ENCODE data around the gene WDR1. TPM values are rescaled to one million over a fixed set of nuclear protein-coding genes. Genes with fewer than 3 reads are reported as not detected.

WDR1 gene
- total and polyA plus RNA-seq, 2 donors (not counting 3 experiments of a cell fraction or from before 2014, with no cell fraction given) = 590 to 660 TPM

DNA sequence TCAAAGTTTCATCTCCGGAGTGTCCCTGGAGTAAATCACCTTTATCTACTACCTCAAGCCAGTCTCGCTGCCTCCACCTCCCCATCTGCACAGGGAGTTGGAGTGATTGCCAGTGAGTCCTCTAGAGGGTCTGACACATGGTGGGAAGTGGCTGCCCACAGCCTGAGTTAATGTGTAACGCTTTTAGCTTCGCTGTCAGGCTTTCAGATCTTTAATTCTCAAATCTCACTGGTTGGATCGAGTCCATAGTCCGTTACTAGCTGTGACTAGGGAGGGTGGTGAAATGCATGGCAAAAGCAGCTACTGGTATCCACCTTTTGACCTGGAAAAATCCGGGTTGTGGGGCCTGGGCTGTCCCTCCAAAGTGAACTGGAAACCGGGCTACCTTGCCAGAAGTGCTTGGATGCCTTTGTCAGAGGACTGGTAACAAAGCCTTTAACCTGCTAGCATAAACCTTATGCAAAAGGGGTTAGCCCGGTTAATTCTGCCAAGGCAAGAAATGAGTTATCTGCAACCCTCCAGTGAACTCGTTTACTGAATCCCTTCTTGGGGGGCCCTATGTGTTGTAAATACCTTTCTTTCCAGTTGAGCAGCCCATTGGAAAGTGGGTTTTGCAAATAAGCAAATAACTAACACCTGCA lies 5.1 kb upstream of the WDR1 start:
- CTCF ChIA-PET = no interaction called here

More for the DNA sequence above, 5.1 kb upstream of the WDR1 start:
- H3K4me1 ChIP-seq (ENCODE audit: control insufficient read depth, extremely low read depth, insufficient read depth, low read length) = peaks cover 32% of the 10 kb centered on the region
- no peaks in the 10 kb centered on the region for H3K36me3 ChIP-seq (ENCODE audit: control insufficient read depth in 2 of 2, extremely low read depth in 1 of 2, insufficient read depth in 2 of 2, low read length in 2 of 2)
- dilution Hi-C loops (cut with MboI; ENCODE audit: extremely low pct_ligation_motif_present, low sequenced_read_pairs) (no loop called here), intact Hi-C loops (cut with micrococcal nuclease) (loop anchor here (5.0 kb wide), 2 partner anchors 36 to 536 kb away; no protein-coding TSS in a partner anchor)
- H3K9me1 ChIP-seq (replicated peaks; ENCODE audit: control insufficient read depth, extremely low read depth, insufficient read depth, low read length) = no peaks in the 10 kb centered on the region
- no peaks in the 10 kb centered on the region for H3K9me3 ChIP-seq (replicated peaks; ENCODE audit: control insufficient read depth, insufficient read depth, low read length)
- no peak overlapping the region for H3K4me2 ChIP-seq (ENCODE audit: insufficient read depth, low read length)
- no peaks in the 10 kb centered on the region for H3K79me2 ChIP-seq (ENCODE audit: control insufficient read depth, insufficient read depth, low read length)
- TF ChIP-seq MAX (IDR thresholded peaks at IDR 0.05; ENCODE audit: insufficient read depth, insufficient read length) (no peak), FOS (IDR thresholded peaks at IDR 0.05; ENCODE audit: borderline replicate concordance, insufficient read depth, low read length) (no peak), POLR2AphosphoS5 (IDR thresholded peaks at IDR 0.05; ENCODE audit: insufficient read depth, low read depth, low read length) (no peak), POLR2A (IDR thresholded peaks at IDR 0.05; ENCODE audit: low read depth, low read length) (no peak), JUN (IDR thresholded peaks at IDR 0.05; ENCODE audit: borderline replicate concordance, insufficient read depth, insufficient read length, low read depth) (no peak), CTCF (IDR thresholded peaks at IDR 0.05; ENCODE audit: extremely low read depth in 1 of 2, insufficient read depth in 1 of 2, low read depth in 1 of 2, low read length in 2 of 2) (no peak), MYC (IDR thresholded peaks at IDR 0.05; ENCODE audit: low read depth, low read length) (no peak), EZH2 (IDR thresholded peaks at IDR 0.05; ENCODE audit: borderline replicate concordance, low read depth, low read length, severe bottlenecking) (no peak), GATA2 (IDR thresholded peaks at IDR 0.05; ENCODE audit: insufficient read depth, insufficient read length, low read depth, low read length) (no peak)
- H3K4me3 ChIP-seq (replicated peaks in 1 of 3; ENCODE audit: insufficient read depth in 1 of 3, low read depth in 1 of 3, low read length in 3 of 3) = no peak overlapping the region
- no peak overlapping the region for H2AFZ ChIP-seq (ENCODE audit: low read depth, low read length)
- no TSS peak for BruUV-seq (replicated peaks)
- H3K27ac ChIP-seq (ENCODE audit: insufficient read depth, low read depth, low read length) = no peak overlapping the region
- POLR2A ChIA-PET = interaction anchor here (2.3 kb wide), 1 partner anchor 28 kb away, joined by 7 read pairs; no protein-coding TSS in a partner anchor
- DNase-seq (ENCODE audit: low read depth, low spot score) (no peak), FAIRE-seq (no peak)
- no peaks in the 10 kb centered on the region for H3K27me3 ChIP-seq (ENCODE audit: control insufficient read depth in 2 of 2, insufficient read depth in 2 of 2, low read length in 2 of 2)
- H4K20me1 ChIP-seq (replicated peaks; ENCODE audit: control insufficient read depth, extremely low read depth, insufficient read depth, low read length) = no peaks in the 10 kb centered on the region
- H3K9ac ChIP-seq (replicated peaks; ENCODE audit: extremely low read depth, insufficient read depth, low read length) = no peak overlapping the region
